HG03354 (cell line): ENCODE measurements around the gene MME.

Source experiments
- ATAC-seq: cut with Tn5 transposase; IDR thresholded peaks from one replicate; pipeline ENCODE4 v1.9.1; 2021; ENCODE audit warnings: mild to moderate bottlenecking; ENCODE audit not compliant: unreplicated experiment, poor library complexity, severe bottlenecking

MME gene

GRCh38 chr3:155079746-155080487 is at the start of gene MME:
Gene MME (plus strand): TSS chr3:155080319. CDS start chr3:155084168, 3,849 bp downstream.
- no peak for ATAC-seq

GRCh38 chr3:155031186-155031585 is 48.9 kb upstream of the MME start:
- ATAC-seq, result no peak

DNA sequence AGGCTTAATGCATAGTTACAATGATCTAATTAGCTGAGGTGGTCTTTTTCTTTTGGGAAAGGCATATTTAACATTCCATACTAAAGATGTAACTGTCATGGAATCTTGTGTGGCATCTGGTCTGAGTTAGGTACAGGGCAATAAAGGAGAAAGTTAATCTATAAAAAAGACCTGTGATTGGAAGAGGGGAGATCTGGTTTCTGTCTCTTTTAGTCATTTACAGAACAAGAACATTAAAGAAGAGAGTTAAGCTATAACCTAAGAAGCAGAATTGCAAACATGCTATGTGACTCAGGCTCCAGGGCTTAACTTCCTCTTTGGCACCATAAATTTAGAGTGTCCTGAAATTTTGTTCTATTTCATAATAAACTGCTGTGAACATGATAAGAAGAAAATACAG is 47.2 kb upstream of the MME start:
- ATAC-seq, result no peak

GRCh38 chr3:155034786-155035185 is 45.3 kb upstream of the MME start:
- ATAC-seq, result no peak

DNA sequence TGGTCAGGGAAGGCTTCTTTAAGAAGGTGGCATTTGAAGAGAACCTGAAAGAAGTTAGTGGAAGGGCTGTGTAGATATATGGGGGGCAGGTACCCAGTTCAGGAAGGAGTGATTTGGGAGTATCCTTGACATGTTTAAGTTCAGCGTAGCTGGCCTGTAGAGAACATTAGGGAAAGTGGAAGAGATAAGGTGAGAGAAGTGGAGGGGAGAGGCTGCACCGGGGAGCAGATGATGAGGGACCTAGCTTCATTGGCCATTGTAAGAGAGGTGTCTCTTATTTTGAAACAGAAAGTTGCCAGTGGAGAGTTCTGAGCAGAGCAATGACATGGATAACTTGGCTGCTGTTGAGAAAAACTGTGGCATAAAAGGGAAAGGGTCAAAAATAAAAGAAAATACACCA is 44.6 kb upstream of the MME start:
- ATAC-seq, result no peak

DNA sequence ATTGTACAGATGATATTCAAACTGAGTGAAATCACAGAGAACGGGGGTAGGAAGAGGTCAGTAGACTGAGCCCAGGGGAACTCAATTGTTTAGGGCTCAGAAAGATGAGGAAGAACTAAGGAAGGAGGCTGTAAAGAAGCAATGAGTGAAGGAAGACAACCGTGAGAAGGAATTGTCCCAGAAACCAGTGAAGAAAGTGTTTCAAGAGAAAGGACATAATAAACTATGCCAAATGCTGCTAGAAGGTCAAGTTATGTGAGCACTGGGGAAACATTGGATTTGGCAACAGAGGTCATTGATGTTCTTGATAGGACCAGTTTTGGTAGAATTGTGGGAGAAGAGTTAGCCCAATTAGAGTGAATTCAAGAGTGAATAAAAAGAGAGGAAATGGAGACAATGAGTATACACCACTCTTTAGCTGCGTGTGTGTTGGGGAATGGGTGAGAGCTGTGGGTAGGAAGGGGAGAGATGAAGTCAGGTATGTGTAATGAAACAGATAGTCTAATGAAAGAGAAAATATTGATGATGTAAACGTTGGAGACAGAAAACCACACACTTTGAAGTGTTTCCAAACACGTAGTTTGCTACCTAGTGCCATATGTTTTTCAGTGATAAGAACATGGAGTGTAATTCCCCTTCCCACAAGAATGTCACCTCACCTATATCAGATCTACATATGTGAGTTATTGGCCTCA is 42.5 kb upstream of the MME start:
- no peak for ATAC-seq

GRCh38 chr3:155038203-155038554 is 41.9 kb upstream of the MME start:
- ATAC-seq, result no peak

GRCh38 chr3:155046935-155047334 is 33.2 kb upstream of the MME start:
- ATAC-seq, result no peak

- ATAC-seq, result no peak
Measured at GRCh38 chr3:155047672-155048071, 32.4 kb upstream of the MME start.

GRCh38 chr3:155049959-155050358 is 30.2 kb upstream of the MME start:
- ATAC-seq, result no peak

- ATAC-seq, result no peak
Measured at GRCh38 chr3:155052470-155052869, 27.6 kb upstream of the MME start.

DNA sequence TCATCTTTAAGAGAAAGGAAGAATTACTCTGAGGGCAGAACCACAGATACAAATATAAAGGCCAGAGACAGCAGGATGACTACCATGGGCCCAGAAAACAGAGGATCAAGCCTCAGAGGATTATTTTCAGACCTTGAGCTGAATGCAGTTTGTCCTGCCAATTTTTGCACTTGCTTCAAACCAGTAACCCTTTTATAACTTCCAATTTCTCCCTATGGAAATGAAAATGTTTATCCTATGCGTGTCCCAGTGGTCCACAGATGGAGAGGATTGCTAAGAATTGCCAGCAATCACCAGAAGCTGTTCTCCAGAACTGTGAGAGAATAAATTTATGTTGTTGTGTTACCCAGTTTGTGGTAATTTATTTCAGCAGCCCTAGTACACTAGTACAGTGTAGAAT is 26.4 kb upstream of the MME start:
- no peak for ATAC-seq

DNA sequence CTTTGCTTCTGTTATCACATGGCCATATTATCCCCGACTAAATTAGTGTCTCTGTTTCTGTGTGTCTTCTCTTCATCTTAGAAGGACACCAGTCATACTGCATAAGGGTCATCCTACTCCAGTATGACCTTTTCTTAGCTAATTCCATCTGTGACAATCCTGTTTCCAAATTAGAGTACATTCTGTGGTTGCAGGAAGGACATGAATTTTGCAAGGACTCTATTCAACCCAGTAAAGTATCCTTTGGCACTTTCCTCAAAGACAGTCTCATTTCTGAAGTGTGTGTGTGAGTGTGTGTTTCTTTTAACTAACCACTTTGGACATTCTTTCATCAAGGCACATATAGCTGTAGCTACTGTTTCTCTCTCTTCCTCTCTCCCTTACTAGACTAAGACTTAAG is 15.2 kb upstream of the MME start:
- ATAC-seq, result no peak

DNA sequence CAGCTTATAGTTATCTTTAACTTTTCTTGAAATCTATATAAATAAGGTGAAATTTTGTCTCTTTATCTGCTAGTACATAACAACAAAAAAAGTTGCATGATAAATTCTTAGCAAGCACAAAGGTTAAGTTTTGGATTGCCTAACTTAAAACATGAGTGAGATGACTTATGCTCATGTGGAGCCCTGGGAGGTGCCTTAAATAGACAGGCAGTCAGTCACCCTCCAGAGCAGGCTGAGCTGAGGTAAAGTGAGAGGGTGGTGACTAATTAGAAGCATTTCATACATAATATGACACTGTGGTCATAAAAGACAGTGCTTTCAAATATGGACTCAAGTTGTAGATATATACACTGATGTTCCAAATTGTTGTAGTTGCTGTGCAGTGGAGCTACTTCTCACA is 14.6 kb upstream of the MME start:
- ATAC-seq, result no peak

DNA sequence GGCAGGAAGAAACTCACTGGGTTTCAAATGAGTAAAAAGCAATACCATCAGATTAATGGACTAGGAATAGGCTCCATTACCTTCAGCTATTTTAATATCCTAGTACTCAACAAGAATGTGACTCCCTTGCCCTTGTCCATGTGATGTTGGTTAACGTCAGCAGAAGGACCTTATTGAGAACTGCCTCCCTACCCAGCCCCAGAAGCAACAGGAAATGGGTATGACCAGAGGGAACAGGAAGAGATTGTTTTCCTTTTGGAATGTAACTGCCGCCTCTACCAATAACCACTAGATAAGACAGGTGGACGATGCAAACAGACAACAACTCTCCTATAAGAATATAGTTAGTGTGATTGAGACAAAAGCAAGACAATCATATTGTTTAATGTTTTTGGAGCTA is 10.4 kb upstream of the MME start:
- no peak for ATAC-seq

GRCh38 chr3:155070316-155070715 is 9.8 kb upstream of the MME start:
- ATAC-seq, result no peak

GRCh38 chr3:155070932-155071387 is 9.2 kb upstream of the MME start:
- ATAC-seq, result no peak

- ATAC-seq, result no peak
Measured at GRCh38 chr3:155075200-155075599, 4.9 kb upstream of the MME start.

DNA sequence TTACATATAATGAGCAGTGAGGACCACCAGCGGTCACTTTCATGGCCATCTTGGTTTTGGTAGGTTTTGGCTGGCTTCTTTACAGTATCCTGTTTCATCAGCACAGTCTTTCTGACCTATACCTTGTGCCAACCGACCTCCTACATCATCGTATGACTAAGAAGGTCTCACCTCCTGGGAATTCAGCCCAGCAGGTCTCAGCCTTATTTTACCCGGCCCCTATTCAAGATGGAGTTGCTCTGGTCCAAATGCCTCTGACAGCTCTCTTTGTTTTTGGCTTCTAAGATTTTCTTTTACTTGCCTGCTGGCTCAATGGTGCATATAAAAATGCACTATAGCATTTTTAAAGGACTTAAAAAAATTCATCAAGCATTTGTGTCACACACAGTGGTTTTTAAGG is 3.2 kb upstream of the MME start:
- no peak for ATAC-seq

DNA sequence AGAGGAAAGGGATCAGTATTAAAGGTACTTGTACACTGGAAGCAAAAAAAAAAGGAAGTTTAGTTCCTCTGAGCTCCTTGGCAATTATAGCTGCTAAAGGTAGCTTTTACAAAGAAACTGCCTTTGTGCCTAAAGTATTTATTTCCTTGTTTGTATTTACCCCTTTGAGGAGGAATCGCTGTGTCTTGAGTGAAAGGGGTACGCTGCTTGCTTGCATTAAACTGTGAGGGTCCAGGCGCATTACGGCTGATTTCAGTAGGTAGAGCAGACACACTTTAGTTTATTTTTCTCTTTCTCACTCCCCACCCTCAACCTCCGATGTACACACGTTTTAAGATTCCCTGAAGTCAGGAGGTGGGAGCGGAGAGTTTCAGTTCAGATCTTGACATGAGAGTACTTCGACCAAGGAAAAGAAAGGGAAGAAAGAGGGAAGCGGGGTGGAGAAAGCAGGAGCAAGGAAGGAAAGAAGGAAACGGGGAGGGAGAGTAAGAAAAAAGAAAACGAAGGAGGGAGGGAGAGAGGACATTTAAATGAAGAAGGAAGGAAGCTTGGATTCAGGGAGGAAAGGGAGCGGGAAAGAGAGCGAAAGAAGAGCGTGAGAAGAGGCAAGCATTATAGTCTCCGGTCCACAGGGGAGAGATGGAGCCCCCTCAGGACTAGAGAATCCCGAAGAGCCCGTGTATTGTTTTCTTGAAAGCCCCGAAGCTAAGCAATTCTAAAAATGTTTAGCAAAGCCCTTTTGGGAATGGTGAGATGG is 1.2 kb upstream of the MME start:
- no peak for ATAC-seq

- ATAC-seq, result no peak
Measured at GRCh38 chr3:155079468-155079745, 712 bp upstream of the MME start.
